Retinal pigment epithelial cell (primary cell): ENCODE measurements around the gene SYCE1.
"Not testable (repeated sequence)": the region's sequence is repeated elsewhere in the genome, so short reads cannot be mapped to it uniquely, and the experiment has no call there.

Source experiments
- DNase-seq: peaks from one replicate; pipeline ENCODE4 v3.0.0-alpha.2; 2010; ENCODE audit warnings: low read depth
- H3K4me3 ChIP-seq: 2 replicates; pipeline ENCODE4 v1.5.1; 2011; ENCODE audit warnings: mild to moderate bottlenecking, low read length, control low read depth, moderate library complexity
- TF ChIP-seq, protein P1 (sequence below): conservative IDR thresholded peaks from 2 replicates; pipeline ENCODE4 v1.5.1; 2011; ENCODE audit warnings: low read depth, low read length, control low read depth, inconsistent platforms

SYCE1 gene

DNA sequence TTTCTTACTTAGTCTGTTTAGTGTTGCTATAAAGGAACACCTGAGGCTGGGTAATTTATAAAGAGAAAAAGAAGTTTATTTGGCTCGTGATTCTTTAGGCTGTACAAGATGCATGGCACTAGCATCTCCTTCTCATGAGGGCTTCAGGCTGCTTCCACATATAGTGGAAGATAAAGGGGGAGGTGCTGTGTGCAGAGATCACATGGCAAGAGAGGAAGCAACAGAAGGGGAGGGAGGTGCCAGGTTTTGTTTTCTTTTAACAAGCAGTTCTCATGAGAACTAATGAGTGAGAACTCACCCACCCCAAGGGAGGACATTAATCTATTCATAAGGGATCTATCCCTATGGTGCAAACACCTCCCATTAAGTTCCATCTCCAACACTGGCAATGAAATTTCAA, 20.9 kb downstream of the SYCE1 start:
- TF ChIP-seq, protein P1, sequence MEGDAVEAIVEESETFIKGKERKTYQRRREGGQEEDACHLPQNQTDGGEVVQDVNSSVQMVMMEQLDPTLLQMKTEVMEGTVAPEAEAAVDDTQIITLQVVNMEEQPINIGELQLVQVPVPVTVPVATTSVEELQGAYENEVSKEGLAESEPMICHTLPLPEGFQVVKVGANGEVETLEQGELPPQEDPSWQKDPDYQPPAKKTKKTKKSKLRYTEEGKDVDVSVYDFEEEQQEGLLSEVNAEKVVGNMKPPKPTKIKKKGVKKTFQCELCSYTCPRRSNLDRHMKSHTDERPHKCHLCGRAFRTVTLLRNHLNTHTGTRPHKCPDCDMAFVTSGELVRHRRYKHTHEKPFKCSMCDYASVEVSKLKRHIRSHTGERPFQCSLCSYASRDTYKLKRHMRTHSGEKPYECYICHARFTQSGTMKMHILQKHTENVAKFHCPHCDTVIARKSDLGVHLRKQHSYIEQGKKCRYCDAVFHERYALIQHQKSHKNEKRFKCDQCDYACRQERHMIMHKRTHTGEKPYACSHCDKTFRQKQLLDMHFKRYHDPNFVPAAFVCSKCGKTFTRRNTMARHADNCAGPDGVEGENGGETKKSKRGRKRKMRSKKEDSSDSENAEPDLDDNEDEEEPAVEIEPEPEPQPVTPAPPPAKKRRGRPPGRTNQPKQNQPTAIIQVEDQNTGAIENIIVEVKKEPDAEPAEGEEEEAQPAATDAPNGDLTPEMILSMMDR = no peak
- DNase-seq = no peak
- no peak overlapping the region for H3K4me3 ChIP-seq

DNA sequence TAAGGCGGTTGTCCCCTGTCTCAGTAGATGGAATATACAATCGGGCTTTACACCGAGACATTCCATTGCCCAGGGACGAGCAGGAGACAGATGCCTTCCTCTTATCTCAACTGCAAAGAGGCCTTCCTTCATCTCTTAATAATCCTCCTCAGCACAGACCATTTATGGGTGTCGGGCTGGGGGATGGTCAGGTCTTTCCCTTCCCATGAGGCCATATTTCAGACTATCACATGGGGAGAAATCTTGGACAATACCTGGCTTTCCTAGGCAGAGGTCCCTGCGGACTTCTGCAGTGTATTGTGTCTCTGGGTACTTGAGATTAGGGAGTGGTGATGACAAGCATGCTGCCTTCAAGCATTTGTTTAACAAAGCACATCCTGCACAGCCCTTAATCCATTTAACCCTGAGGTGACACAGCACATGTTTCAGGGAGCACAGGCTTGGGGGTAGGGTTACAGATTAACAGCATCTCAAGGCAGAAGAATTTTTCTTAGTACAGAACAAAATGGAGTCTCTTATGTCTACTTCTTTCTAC, 23.9 kb downstream of the SYCE1 start:
- H3K4me3 ChIP-seq, DNase-seq: not testable (repeated sequence)

DNA sequence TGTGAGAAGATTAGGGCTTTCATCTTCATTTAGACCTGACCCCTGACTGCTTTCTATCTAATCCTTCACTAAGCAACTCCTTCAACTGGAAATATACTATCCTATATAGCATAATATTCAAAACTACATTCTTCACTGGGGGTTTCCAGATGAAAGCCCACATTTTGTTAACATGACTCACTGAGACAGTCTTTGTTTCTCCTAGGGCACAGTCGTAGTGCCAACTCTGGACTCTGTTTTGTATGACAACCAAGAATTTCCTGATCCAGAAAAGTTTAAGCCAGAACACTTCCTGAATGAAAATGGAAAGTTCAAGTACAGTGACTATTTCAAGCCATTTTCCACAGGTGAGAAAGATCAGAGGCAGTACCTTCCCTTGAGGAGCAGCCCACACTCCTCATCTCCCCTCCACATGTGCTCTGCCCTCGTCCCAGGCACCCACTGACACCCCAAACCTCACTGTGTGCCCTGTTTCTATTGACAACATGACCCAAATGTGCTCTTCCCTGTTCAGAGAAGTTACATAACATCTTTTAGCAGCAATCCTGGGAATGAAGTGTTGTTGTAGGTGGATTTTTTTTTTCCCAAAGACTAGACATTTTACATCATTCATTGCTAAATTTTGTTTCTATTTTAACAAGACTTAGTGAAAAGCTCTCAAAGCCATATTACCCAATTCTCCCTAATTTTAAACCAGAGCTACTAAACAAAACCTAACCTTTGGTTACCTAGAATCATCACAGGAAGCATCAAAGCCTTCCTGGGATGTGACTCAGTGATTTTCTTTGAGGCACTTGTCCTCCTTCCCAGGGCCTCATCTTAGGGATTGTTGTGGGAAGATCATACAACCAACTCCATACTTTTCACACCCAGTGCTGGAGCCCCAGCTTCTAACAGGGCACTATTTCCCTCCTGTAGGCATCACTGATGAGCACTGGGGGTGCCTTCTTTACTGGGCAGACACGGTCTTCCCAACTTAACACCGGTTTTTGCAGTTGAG, 27.5 kb downstream of the SYCE1 start:
- TF ChIP-seq, protein P1 = no peak
- no peak overlapping the region for H3K4me3 ChIP-seq
- DNase-seq = no peak

DNA sequence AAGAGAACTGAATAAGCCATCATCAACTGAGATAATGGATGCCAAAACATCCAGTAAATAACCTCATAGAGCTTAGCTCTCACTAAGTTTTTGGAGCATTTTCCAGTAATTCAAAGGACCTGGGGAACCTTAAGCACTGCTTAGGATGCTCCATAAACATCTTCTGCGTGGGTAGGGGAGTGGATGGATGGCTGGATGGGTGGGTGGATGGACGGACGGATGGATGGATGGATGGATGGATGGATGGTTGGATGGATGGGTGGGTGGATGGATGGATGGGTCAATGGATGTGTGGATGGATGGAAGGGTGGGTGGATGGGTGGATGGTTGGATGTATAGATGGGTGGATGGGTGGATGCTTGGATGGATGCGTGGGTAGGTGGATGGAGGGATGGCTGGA, 29.2 kb downstream of the SYCE1 start:
- TF ChIP-seq, protein P1 = no peak
- no peak overlapping the region for H3K4me3 ChIP-seq
- DNase-seq = no peak

DNA sequence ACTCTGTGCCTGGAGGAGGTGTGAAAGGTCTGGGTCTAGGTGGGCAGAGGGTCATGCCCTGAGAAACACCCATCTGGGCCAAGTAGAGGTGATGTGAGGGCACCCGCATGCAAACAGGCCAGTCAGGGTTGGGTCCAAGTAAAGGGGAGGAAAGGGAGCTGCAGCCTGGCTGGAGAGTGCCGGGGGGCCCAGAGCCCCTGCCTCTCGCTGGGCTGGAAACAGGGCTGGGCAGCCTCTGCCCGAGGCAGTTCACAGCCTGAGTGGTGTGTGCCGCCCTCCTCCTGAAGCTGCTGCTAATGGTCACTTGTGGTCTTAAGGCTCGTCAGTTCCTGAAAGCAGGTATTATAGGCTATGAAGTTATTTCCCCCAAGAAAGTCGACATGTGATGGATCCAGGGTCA, 31.0 kb downstream of the SYCE1 start:
- H3K4me3 ChIP-seq = no peak overlapping the region
- TF ChIP-seq, protein P1 = no peak
- DNase-seq = no peak

DNA sequence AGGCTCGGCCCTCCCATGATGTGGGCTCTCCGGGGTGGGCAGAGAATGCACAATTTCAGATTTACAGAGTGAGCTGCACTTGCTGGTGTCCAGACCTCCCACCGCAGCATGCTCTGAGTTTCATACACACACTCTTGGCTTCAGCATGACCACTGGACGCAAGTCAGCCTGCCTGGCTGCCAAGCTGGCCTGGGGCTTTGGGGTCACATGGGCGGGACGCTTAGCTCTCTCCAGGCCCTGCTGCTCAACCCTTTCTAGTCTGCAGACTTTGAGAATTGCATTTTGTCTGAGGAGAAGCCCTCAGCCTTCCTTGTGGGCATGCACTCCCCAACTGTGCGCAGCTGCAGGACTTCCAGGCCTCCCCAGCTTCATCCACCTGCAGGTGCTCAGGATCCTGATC, 32.5 kb downstream of the SYCE1 start:
- no peak overlapping the region for H3K4me3 ChIP-seq
- DNase-seq = no peak
- TF ChIP-seq, protein P1 = no peak

DNA sequence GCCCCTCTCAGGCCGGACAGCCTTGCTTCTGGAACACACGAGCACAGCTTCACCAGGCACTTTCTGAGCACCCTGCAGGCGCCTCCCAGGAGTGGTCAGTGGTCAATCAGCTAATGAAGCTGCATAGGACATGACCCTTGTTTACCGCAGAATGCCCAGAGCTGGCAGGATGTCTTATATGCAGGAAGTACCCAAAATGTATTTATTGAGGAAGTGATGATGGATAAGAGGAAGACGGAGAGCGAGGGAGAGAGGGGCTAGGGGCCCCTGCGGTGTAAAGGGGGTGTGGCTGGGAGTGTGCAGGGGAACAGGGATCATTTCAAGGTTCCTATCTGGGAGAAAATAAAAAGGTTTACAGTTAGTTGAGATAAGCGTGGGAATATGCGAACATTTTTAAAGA, 34.9 kb downstream of the SYCE1 start:
- DNase-seq = no peak
- H3K4me3 ChIP-seq = no peak overlapping the region
- TF ChIP-seq, protein P1 = no peak
